NCI-H128 (cell line): ENCODE data around the gene HES3.

Experiments
- DNase-seq: peaks from one replicate; lab custom pipeline; 2025; ENCODE audit not compliant: unreplicated experiment; lab: John Stamatoyannopoulos, UW

HES3 gene

DNA sequence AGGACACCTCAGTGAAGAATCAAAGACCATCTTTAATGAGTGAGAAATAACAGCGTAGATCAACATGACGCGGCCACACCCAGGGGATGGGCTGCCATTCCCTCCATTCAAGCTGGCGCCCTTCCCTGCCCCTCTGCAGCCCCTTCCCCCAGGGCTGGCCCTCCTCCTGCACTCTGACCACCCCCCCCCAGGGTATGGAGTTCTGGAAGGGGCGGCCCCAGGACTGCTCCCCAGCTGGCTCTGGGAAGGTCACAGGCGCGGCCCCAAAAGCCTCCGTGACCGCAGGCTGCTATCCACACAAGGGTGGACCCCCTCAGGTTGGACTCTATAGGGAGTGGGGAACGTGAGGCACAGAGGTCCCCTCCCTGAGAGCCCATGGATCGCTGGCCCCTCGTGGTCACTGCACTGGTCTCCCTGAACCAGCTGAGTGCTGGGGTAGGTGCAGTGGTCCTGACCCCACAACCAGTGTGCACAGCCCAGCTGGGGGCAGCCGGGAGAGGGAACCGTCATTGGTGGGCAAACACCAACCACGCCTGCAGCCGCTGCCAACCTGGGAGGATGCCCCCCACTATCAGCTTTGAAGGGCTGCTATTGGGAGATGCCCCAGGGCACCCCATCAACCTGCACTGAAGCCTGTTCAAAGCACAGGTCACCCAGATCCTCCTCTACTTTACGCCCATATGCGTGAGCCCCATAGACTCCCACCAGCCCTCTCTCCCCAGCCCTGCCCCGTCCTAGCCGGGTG lies 33.0 kb downstream of the HES3 start:
- DNase-seq = no peak

DNA sequence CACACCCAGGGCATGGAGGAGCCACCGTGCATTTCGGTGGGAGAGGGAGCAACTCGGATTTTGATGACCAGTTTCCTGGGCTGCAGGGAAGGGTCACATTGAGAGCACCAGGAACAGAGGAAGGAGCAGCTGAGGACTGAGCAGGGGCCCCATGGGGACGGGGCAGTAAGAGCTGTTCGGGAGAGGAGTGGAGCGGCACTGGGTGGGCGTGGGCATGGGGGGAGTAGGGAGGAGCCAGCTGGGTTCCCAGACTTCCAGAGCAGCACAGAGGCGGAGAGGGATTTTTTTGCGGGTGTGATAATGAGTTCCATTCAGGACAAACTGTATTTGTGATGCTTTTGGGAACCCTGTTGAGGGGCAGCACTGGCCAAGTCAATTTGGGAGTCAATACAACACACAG lies 34.3 kb downstream of the HES3 start:
- no peak for DNase-seq

DNA sequence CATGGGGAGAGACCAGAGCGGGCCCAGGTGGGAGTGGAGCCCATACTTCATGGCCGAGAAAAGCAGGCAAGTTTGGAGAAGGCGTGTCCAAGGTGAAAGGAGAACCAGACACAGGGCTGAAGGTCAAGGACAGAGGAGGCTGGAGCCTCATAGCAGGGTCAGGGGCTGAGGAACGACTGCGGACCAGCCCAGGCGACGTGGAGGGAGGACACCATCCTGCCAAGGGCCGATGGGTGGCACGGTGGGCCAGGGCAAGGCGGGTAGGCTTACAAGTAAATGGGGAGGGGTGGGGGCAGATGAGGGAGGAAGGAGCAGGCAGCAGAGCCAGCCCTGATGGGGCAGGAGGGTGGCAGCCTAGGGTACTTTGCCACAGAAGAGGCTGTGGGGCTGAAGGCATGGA lies 35.1 kb downstream of the HES3 start:
- DNase-seq = no peak

DNA sequence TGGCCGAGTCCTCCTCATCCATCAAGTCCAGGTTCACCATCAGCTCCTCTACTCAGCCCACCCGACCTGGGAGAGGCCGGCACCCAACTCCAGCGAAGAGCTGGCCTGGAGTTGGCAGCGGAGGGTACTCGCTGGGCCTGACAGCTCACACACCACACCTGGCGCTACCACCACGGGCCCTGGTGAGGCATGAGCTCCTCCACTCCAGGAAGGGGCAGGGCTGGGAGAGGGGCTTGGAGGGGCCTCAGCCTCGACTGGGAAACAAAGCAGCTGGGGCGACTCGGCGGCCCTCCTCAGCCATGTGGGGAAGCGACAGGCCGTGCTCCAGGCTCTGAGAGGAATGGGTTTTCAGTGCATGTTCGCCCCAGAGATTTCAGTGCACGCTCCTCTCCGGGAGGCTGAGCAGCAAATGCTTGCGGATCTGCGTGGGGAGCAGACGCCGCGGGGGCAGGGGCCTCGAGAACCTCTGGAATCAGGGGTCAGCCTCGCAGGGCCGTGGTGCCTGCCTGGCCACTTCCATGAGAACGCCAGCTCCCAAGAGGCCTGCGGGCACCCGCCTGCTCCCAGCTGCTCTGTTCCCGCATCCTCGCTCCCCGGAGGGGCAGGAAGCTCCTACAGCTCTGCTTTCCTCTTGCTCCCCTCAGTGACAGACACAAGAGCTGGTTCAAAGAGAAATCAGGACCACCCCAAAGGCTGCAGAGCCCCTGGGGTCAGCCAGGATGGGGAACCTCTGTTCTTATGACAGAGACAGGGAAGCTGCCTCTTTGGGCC lies 35.8 kb downstream of the HES3 start:
- DNase-seq = no peak

DNA sequence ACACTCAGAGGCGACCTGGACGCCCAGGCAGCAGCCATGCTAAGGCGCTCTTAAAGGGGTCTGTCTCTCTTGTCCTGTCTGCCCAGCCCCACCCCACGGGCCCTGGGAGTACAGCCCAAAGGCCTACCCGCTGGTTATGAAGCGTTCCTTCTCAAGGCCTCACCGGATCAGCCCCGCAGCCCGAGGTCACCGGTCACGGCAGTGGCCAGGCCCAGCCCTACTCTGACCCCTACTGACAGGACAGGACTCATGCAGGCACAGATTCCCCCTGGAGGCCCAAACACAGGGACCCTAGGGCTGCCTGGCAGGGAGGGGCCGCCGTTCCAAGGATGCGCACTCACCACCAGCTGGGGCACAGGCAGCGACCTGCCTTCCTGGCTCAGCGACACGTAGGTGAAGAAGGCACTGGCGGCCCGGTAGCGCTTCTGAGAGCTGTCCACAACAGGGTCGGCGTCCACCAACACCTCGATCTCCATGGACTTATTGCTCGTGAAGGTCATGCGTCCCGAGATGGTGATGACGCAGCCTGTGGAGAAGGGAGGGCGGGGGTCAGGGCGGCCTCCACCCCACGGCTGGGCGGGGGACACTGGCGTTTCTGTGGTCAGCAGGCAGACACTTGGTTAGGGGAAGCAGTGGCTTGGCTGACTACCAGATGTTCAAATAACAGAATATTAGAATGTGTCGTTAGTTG lies 36.9 kb downstream of the HES3 start:
- DNase-seq = no peak

DNA sequence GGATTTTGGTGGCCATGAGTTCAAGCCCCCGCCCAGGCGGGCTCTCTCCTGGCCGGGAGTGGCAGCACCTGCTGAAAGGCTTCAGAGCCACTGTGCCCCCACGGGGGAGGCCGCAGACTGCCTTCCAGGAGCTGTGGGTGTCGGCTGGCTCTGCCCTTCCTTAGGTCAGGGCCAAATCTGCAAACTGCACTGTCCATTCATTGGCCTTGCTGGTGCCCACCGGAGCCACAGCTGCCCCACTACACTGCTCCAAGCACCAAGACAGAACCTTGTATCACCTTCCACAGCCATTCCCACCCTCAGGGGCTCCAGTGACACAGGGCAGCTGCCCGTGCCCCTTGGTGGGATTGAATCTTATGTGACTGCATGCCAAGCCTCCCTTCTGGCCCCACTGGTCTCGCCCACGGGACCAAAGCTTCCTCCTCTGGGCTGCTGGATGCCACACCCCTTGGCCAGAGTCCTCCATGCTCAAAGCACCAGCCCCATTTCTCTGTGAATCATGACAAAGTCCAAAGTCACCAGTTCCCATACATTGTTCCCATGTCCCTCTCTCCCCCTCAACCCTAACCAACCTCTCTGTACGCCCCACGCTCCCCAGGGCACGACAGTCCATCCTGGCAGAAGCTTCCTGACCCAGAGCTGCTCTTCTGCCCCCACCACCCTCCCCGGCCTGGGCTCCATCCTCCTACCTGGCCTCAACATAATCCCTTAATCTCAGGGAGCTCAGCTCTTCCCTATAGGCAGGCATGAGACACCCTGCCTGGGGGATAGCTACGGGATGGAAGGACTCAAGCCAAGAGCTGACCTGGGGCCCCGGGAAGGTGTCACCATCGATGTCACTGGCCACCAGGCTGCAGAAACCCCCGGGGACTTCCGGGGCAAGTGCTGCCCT lies 37.8 kb downstream of the HES3 start:
- no peak for DNase-seq

DNA sequence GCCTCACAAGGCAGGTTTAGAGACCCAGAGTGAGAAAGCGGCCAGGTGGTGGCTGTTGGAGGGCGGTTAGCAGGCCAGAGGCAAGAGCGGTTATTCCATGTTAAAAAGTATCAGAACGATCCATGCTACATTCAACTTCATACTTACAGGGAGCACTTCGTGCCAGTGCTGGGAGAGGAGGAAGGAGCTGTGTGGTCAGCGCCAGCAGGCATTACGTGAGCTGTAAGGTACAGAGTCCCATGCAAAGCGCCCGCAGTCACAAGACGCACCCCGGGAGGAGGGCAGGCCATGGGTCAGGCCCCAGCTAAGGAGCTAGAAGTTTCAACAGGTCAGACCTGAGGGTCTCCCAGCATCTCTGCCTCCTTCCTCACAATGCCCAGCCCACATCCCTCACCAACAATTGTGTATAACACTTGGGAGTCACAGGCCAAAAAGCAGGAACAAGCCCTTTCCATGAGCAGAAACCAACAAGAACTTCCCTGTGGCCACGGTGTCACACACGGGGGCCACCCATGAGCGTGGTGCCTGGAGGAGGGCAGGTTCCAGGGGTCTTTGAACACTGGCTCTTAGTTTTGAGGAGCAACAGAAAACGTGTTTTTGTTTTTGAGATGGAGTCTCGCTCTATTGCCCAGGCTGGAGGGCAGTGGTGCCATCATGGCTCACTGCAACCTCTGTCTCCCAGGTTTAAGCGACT lies 38.7 kb downstream of the HES3 start:
- no peak for DNase-seq

DNA sequence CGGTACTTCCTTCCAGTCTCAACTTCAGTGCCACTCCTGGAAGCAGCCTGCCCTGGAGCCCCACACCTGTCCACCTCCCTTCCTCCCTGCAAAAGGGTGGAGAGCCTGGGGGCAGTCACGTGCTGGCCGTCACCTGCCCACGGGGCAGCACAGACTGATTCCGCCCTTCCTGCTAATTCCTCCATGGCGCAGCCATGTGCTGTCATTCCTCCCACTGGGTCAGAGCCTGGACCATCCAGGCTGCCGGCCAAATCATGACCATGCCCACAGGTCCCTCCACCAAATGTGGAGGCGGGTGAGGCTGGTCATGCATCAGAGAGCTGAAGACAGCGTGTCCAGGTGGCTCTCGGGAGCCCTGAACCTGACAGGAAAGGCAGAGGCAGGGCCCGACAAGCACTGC lies 41.4 kb downstream of the HES3 start:
- DNase-seq = no peak

DNA sequence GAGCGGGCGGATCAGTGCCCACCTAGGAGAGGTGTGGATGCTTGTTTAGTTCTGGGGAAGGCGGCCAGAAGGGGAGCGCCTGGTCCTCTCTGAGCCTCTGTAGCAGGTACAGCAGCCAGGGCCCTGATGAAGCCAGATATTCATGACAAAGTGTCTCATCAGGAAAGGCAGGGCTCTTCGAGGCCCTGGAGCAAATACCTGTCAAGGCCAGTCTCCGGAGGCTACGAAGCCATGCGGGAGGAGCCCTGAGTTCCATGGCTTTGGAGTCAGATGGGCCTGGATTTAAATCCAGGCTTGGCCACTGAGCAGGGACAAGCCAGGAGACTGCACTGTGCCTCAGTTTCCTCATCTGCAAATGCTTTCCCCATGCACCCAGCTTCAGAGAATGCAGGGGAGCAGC lies 42.3 kb downstream of the HES3 start:
- DNase-seq = no peak

DNA sequence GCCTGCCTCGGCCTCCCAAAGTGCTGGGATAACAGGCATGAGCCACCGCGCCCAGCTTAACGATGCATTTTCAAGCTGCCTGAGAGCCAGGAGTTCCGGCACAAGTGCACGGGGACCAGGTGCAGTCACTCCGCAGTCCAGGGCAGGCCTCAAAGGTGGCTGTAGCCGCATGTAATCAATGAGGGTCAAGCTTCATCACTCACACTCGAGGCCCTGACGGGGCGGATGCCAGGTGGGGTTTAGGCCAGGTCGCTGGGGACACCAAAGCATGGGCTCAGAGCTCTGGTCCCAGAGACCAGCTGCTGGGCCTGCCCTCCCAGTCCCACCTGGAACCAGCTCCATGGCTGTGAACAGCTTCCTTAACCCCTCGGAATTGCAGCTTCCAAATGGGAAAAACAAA lies 43.0 kb downstream of the HES3 start:
- no peak for DNase-seq

DNA sequence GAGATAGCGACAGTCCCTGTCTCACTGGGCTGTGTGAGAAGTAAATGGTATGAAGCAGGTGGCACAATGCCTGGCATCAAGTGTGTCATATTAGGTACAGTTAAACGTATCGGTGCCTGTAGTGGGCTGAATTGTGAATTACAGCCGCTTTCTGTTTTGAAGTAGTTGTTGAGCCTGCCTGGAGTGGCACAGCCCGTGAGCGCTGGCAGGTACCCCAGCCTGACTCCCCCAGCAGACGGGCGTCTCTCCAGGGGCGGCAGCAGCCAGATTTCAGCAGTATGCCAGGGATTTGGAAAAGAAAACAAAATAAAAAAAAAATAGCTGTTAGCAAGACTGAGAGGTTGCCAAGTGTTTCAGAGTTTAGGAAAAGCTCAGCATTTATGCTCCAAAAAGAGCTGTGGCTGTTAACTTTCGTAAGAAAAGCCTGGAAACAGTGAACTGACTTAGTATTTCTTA lies 43.5 kb downstream of the HES3 start:
- peak; percentile 54 for DNase-seq

DNA sequence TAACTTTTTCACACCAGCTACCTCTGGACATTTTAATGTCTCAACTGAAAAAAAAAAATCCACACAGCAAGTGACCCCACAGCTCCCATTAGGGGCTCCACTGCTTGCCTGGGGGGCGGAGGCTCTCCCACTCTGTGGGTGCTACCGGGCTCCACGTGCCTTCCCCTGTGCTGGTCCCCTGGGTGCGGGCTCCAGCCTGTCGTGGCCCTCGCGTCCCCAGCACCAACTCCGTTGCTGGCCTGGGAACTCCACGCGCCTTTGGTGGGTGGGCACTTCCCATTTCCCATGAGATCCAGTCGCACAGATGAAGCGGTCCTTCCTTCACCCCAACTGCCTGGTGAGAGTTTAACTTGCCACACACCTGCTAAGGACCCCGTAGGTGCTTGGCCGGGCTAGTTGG lies 44.0 kb downstream of the HES3 start:
- DNase-seq = no peak

DNA sequence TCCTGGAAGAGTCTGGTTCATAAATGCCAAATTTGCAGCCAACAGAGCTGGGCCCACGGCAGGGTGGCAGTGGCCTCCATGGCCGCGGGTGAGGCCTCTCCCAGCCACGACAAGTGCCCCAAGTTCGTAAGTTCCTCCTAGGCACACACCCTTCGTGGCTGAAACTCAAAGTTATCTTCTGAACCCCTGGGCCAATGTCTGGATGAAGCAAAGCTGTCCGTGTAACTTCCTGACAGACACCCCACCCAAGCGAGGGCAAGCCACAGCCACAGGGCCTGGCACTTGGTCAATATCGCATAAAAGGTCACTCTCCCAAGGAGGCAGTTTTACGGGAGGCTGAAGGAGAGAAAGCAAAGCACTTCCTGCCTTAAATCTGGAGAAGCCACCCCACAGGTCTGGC lies 44.7 kb downstream of the HES3 start:
- DNase-seq = no peak

DNA sequence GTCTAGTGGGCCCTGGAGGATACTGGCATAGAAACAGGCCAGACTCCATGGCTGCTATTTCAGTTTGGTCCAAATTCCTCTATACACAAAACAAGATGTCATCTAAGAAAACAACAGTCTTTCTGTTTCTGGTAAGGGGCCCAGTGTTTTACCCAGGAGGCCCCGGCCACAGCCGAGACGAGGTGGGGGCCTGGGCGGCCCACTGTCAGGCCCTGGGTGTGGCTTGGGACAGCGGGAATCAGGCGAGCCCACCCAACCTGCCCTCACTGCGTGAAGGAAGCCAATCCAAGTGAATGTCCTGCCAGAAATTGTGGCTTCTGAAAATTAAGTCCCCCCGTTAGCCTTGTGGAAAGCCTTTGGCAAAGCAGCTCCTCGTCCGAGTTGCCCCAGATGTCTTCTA lies 48.1 kb downstream of the HES3 start:
- DNase-seq = no peak

DNA sequence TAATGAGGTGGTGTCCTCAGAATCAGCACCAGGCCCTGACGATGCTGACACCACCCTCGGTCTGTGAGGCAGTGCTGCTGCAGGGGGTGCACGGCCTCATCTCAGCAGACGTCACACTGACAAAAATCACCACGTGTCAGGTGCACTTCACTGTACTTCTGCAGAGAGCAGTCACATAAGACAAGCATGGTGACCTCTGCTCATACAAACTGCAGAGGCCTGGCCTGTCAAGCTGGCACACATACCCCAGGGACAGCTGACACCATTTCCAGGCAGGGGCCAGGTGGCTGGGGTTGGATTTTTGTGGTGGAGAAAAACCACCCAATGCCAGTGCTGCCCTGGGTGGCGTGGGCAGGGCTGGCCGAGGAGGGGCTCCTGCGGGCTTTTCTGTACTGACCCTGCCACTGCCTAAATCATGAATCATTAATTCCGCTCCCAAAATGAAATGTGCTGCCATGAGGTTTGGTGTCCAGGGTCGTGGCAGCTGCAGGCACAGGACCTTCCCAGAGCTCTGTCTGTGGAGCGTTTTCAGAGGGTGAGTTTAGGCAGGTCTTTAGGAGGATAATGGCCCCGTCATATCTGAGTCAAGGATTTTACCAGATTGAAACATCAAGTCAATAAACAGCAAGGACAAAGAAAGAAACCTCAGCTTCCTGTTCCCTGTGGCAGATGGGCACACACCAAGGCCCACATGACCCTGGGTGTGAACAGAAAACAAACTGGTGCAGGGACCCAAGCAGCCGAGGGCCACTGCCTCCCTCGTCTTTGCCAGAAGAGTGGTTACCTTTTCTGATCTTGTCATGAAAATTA lies 50.3 kb downstream of the HES3 start:
- no peak for DNase-seq

DNA sequence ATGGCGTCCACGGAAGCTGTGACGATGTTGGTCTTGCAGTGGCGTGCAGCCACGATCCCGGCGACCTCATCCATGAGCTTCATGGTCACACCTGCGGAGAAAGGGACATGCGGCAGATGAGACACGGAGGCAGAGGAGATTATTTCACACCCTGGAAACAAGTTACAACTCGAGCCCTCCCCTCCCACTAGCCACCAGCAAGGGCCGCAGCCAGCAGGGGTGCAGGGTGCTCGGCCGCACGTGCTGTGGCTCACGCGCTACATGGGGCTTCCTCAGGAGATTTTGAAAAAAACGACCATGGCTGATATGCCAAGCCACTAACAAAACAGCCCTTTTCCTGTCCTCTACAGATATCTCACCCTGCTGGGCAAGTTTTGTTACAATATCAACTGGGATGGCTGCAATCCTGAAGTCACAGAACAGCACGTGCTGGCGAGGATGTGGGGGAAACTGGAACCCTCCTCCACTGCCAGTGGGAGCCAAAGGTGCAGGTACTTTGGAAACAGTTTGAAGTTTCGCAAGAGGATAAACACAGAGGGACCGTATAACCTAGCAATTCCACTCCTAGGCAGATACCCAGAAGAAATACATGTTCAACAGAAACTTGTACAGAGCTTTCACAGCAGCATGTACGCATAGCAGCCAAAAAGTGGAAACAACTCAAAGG lies 51.0 kb downstream of the HES3 start:
- no peak for DNase-seq
